ENCODE results near the gene DCTD.

Gene DCTD

DNA sequence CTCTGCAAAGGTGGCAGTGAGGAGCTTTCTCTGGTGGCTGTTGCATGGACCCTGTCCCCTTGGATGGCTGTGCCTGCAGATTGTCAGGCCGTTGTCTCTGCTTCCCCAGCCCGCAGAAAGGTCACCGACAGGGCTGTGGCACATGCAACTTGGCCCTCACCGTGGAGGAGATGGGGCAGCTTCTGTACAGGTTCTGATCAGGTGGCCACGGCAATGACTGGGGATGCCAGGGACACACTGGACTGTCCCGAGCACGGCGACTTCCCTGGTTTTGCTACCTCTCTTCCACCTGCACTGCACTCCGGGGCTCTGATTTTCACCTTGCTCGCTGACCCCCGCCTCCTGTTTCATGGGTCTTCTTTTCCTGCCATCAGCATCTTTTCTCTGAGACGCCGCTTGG, 43.5 kb downstream of the DCTD start:
- DNase-seq (ENCODE audit: low read depth in 1 of 2, low spot score in 1 of 2): no peak

DNA sequence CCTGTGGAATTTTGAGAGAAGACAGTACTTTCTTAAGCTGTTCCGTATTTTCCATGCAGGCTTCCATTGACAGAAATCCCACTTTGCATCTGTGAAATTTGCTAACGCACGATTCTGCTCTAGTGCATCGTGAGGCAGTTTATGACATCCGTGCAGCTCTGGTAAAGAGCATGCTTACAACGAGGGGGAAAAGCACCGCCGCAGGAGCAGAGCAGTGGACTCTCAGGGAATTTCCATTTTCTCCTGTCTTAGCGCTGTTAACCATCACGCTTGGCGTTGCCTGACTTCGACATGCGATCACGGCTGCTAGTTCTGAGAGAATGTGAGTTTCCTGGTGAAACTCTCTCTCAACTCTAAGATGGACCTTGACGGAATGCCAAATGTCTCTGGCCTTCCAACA, 43.9 kb downstream of the DCTD start:
- no peak for DNase-seq (ENCODE audit: low read depth in 1 of 2, low spot score in 1 of 2)

DNA sequence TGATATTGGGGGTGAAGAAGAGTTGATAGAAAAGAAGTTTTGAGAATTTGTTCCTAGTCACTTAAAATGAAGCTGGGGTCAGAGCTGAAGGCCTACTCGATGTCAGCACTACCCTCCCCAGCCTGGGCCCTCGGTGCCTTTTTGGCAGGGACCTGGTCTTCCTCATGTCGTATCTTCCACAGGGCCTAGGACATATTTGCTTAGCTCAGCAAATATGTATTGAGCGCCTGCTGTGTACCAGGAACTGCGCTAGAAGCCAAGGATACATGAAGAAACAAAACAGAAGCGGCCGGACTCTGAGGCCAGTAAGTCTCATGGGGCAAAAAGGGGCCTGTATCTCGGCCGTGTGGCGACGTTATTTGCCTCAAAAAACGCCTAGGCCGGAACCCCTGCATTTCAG, 44.3 kb downstream of the DCTD start:
- DNase-seq (ENCODE audit: low read depth in 1 of 2, low spot score in 1 of 2): no peak

DNA sequence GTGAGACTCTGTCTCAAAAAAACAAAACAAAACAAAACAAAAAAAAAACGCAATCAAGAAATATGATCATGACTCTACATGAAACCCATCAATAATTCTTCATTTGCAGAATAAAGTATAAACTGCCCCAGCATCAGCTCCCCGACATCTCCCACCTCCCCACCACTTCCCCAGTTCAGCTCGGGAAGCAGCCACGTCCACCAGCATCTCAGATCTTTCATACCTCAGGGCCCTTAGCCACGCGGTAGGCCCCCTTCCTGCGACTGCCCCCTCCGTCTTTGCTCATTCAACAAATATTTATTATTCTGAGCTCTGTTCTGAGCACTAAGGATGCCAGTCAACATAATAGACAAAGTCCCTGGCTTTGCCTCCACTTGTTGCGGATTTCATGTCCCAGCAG, 45.6 kb downstream of the DCTD start:
- no peak for DNase-seq (ENCODE audit: low read depth in 1 of 2, low spot score in 1 of 2)

DNA sequence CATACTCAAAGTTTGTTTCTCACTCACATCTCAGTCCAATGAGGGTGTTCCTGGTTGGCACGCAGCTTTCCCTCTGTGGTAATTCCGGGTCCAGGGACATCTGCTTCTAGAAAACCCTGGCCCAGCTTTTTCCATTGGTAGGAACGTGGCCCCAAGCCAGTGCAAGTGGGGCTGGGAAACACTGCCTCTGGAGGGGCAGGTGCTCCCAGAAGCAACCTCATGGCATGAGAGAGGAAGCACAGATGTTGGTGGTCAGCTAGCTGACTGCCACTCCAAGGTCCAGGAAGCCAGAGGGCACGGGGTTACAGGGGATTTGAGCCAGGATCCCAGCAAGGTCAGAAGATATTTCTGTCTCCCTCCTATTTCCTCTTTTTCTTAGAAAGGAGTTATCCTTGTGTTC, 47.5 kb downstream of the DCTD start:
- no peak for DNase-seq (ENCODE audit: low read depth in 1 of 2, low spot score in 1 of 2)

DNA sequence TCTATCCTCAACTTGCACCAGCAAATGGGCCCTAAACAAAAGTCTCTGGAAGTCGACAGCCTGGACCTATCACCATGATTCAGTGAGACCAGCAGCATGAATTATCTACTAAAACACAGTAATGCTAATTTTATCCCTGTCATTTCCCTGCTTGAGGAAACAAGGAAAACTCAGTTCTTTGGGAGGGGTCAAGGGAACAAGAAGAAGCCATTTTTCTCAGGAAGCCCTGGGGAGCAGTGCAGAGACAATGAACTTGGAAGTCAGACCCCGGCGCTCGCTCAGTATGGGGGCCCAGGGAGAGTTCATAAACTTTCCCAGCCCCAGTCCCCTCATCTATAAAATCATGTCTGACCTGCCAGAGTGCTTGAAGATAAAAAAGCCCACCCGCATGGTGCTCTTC, 50.4 kb downstream of the DCTD start:
- no peak for DNase-seq (ENCODE audit: low read depth in 1 of 2, low spot score in 1 of 2)

DNA sequence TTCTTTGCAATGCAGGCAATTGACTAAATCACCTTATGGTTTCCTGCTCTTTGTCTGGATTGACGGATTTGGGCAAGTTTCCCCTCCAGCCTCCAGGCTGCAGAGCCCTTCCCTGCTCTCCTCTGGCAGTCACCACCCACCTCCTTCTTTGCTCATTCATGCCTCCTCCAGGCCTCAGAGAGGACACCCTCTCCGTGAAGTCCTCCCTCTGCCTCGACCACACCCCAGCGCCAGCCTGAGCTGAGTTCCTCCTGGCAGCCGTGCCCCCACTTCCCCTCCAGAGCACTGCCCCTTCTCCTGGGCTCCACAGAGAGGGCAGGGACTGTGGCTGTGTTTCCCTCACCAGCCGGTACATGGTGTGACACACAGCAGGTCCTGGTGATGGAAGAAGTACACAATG, 53.7 kb downstream of the DCTD start:
- no peak for DNase-seq (ENCODE audit: low read depth in 1 of 2, low spot score in 1 of 2)

DNA sequence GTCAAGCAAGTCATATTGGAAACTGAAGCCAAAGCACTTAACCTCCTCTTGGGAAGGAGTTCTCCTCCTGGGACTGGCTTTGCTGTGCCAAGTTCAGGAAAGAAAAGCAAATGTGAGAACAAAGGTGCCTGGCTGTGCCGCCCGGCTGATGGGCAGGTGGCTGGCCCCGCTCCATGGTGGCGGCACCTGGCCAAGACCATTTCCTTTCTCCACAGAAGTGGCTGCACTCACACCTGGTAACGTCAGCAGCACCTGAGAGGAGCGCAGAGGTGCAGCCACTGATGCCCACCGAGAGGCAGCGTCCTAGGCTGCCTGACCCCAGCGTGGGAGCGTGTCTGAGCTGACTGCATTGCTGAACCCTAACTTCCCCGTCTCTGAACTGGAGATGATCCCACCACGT, 54.3 kb downstream of the DCTD start:
- no peak for DNase-seq (ENCODE audit: low read depth in 1 of 2, low spot score in 1 of 2)

DNA sequence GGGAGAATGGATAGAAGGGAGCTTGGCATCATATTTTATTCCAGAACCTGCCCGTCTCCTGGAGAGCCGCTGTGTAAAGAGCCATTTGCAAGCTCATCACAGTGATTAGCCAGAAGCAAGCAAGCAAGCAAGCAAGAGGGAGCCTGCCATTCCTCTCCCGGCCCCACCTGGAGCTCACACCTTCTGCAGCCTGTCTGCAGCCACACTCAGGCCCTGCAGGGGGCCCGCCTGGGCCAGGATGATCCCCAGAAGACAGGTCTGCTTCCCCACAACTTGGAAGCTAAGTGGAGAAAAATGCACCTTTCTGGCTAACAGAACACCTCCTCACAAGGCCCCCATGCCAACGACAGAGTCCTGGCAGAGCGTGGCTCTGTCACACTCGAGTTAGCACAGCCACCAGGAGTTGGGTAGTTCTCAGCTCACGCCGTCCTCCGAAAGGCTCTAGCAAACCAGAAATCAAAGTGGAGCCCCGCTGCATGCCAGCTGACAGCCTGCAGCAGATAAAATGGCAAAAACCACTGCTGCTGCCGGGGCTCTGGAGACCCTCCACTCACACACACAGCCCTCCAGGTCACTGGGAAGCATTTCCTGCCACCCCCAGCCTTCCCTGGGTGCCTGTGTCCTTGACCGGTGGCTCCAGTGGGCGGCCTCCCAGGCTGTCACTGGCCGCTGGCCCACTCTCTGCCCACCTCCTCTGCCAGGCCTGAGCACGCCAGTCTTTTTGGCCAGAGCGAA, 54.9 kb downstream of the DCTD start:
- DNase-seq (ENCODE audit: low read depth in 1 of 2, low spot score in 1 of 2): no peak

DNA sequence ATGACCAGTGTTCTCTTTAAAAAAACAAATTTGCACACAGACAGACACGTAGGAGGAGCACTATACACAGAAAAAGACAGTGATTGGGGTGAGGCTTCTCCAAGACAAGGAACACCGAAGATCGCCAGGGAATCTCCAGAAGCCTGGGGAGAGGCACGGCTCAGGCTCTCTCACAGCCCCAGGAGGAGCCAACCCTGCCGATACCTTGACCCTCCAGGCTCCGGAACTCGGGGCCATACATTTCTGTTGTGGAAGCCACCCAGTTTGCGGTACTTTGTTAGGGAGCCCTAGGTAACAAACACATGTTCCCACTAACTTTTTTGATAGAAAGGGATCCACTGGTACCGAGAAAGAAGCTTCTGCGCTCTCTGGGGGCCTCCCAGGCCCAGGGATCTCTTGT, 55.8 kb downstream of the DCTD start:
- DNase-seq (ENCODE audit: low read depth in 1 of 2, low spot score in 1 of 2): no peak

DNA sequence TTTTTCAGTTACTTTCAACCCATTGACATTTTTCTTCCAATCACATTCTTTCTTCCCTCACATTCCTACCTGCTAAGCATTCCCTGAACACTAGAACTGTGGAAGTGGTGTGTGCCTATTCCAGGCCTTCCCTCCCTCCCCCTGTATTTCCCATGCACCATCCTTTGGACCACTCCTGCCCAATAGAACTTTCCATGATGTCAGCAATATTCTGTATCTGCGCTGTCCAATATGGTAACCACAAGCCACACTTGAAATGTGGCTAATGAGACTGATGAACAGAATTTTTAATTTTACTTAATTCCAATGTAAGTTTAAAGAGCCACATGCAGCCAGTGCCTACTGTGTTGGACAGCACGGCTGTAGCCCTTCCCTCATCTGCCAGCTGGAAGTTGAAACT, 57.5 kb downstream of the DCTD start:
- DNase-seq (ENCODE audit: low read depth in 1 of 2, low spot score in 1 of 2): no peak

DNA sequence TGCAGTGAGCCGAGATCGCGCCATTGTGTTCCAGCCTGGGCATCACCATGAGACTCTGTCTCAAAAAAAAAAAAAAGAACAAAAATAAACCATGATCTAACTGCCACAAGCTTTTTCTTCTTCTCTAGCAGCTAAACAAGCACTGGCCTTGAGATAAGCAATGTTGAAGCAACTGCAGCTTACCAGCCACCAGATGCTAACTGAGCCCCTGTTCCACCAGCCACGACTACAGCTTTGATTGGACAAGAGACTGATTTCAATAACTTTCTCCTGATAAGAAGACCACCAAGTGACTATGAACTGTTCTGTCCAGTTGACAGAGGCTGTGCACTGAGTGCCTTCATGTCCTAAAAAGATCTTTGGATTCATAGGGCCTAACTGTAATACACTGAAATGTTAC, 58.5 kb downstream of the DCTD start:
- no peak for DNase-seq (ENCODE audit: low read depth in 1 of 2, low spot score in 1 of 2)

DNA sequence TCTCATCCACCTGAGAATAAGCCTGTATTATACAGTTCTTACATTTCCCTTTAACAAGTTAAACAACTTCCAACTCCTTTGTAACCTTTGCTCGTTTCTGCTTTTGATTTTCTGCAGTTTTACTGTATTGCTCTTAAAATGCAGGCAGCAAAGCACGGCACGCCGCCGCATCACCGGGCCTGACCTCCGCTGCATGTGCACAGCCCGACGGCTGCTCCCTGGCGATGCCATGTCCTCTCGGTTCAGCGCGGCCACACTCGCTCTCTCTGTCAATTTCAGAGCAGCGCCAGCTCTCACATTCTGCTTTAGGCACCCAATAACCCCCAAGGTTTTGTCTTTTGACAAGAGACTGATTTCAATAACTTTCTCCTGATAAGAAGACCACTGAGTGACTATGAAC, 60.3 kb downstream of the DCTD start:
- DNase-seq (ENCODE audit: low read depth in 1 of 2, low spot score in 1 of 2): no peak

DNA sequence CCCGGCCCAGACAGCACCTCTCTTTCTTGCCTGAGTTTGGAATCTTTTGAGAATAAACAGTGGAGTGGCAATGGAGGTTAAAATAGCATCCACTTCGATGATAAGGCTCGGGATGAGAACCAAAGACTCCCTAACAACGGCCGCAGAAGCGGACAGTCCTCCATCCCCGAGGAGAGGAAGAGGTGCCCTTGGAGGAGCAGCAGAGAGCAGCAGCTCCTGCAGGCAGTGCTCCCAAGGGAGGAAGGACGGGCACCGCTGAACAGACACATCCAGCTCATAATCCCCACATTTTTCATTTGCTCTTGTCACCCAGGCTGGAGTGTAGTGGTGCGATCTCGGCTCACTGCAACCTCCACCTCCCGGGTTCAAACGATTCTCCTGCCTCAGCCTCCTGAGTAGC, 61.3 kb downstream of the DCTD start:
- no peak for DNase-seq (ENCODE audit: low read depth in 1 of 2, low spot score in 1 of 2)

DNA sequence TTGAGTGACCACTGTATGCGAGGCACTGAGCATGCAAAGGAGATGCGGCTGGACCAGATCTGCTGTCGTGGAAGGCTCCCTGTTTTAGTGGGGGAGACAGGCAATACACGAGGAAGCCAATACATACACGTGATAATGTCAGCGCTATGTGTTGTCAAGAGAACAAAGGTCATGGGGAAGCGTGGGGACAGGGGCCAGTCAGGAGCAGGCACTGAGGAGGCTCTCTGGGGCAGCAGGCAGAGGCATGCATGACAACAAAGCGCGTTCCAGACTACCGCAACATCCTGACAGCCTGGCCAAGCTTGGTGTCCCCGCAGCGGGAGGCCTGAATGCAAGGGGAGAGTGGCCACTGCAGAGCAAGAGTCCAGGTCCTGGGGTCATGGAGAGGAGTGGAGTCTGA, 61.9 kb downstream of the DCTD start:
- DNase-seq (ENCODE audit: low read depth in 1 of 2, low spot score in 1 of 2): no peak

DNA sequence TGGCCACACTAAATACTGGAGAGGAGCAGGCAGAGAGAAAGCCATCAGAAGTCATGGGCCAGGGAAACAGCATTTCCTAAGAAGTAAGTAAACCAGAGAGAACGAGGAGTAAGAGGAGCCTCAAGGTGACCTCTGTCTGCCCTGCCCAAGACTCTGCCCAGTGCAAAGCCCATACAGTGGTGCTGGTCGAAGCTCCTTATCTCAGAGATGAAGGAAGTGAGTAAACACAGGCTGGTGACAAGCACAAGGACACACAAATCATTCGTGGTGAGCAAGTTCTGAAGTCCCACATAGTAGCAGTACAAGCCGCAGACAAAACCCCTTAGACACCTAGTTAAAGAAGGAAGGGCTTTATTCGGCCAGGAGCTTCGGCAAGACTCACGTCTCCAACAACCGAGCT, 62.7 kb downstream of the DCTD start:
- no peak for DNase-seq (ENCODE audit: low read depth in 1 of 2, low spot score in 1 of 2)

DNA sequence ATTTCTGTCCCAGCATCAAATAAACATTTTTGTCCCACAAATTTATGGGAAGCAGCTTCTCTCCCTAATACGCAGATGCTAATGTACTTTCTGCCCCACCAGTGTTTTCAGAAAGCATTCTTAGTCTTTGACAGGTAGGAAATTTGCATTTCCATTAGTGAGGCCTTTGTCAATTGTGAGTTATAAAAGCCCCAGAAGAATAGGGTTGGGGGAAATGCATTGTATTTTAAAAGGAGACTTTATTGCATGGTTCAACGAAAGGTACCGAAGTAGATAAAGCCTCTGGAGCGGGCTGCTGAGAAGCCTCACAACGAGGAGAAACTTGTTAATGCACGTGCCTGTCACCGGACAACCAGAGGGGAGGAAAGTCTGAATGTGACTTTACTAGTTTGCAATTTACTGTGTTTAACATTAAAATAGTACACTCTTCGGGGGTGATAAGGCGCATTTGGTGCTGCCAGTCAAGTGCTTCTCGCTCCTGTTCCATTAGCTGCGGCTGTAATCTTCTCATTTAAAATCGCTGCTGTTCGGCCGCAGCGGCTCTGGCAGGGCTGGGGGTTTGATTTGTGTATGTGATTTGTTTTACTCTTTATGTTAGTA, 63.4 kb downstream of the DCTD start:
- DNase-seq (ENCODE audit: low read depth in 1 of 2, low spot score in 1 of 2): no peak

DNA sequence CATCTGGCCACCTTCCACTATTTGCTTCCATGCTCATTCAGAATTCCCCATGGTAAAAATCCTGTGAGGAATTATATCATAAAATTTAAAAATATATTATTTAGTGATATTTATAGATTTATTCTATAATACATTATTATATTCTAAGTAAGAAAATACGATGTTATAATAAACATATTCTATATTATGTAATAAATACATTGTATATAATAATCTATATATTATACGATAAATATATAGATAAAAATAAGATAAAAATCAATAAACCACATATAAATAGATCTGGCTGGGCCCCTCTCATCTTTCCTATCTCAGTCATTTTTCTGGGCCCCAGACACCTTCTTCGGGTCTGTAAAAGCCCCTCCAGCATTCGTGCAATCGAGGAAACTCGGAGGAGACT, 68.5 kb downstream of the DCTD start:
- DNase-seq (ENCODE audit: low read depth in 1 of 2, low spot score in 1 of 2): no peak

DNA sequence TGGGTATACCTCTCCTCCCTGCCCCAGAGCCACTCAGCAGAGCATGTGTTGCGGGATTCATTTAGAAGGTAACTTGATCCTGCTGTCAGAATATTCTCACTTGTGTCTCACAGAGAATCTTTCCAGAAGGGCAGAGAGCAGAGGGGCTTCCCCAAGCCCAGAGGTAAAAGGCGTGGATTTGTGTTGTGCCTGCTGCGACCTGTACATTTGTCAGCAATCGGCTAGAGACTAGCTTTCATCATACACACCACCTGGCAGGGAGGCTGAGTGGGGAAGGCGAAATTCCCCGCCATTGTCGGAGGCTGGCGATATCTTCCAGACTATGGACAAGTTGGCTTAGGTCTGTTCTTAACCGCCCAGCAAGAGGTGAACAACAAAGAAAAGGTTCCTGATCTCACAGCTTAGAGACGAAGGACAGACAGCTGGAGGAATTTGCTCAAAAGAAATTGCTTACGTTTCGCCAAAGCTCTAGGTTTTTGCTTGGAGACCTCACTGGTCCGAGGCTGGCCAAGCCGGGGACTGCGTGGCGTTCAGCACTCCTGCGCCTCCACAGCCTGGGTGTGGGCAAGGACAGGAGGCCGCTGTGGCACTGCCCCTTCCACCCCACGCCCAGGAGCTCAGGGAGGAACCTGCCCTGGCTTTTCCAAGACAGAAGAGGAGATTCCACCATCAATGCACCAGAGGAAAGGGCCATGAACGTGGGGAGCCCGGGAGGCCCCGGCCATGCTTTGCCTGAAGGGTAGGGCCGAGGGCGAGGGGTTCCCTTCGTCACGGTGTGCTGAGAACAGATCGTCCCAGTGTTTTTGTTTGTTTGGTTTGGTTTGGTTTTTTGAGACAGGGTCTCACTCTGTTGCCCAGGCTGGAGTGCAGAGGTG, 69.4 kb downstream of the DCTD start:
- no peak for DNase-seq (ENCODE audit: low read depth in 1 of 2, low spot score in 1 of 2)

DNA sequence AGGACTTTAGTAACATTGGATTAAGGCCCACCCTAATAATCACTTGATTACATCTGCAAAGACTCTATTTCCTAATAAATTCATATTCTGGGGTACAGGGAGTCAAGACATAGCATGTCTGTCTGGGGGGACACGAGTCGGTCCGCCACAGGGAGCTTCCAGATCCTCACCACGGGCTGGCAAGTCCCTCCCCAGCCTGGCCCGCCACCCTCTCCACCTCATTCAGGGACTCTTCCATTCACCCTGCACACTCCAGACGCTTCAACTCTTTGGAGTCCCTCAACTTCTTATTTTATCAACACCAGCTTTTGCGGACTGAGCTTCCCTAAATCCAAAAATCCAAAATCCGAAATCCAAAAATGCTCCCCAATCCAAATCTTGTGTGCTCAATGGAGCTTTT, 71.2 kb downstream of the DCTD start:
- DNase-seq (ENCODE audit: low read depth in 1 of 2, low spot score in 1 of 2): no peak

DNA sequence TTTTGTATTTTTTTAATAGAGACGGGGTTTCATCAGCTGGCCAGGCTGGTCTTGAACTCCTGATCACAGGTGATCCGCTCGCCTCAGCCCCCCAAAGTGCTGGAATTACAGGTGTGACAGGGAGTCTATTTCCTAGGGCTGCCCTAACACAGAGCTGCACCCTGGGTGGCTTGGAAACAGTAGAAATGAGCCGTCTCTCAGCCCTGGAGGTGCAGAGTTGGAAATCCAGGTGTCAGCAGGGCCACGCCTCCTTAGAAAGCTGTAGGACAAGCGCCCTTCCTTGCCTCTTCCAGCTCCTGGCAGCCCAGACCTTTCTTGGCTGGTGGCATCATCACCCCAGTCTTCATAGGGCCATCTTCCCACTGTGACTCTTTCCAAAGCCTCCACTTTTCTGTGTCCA, 71.6 kb downstream of the DCTD start:
- DNase-seq (ENCODE audit: low read depth in 1 of 2, low spot score in 1 of 2): no peak

DNA sequence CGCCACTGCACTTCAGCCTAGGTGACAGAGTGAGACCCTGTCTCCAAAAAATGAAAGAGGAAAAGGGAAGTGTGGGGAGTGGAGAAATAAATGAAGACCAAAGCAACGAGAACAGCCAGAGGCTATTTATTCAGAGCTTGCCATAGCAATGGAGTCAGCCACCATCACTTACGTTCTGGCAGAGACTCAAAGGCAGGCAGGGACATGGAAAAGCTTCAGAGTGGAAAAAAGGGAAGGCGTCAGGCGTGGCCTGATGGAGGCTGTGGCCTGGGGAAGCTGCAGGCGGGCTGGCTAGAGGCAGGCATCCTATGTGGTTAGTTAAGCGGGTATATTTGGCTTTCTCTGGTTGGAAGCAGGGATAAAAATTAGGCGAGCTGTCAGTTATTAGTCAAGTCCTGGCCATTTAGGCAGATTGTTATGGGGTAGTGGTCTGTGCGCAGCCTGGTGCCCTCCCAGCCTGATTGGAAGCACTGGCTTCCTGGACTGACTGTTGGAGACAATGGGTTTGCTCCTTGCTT, 73.3 kb downstream of the DCTD start:
- no peak for DNase-seq (ENCODE audit: low read depth in 1 of 2, low spot score in 1 of 2)
